ENCODE results near the gene IGF2BP3. TPM values are rescaled to one million over a fixed set of nuclear protein-coding genes. Genes with fewer than 3 reads are reported as not detected.
A peak's percentile ranks its signal among the peaks of the same experiment; 100 is the strongest.
"Not testable (repeated sequence)": the region's sequence is repeated elsewhere in the genome, so short reads cannot be mapped to it uniquely, and the experiment has no call there.

The IGF2BP3 gene
- total and polyA plus RNA-seq, 12 donors = 0.03 to 67.4 (median 0.68) TPM; not detected in 3

DNA sequence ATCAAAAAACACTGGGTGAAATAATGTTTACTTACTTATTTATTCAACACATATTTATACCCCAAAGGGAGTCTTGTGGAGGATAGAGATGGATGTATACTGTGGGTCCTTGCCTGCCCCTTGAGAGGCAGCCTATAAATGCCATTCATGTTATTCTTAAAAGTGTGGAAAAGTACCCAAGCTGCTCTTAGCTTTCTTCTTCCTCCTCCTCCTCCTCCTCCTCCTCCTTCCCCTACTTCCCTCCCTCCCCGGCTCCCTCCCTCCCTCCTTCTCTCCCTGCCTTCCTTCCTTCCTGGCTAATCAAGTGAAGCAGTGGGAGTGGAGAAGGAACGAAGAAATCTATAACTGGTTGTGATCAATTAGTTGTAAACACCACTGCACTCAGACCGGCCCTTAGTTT is 21.2 kb upstream of the IGF2BP3 start:
- Histone ChIP-seq H3K4me1 (replicated peaks in 1 of 2) (no peaks in the 10 kb centered on the region), H3K36me3 (replicated peaks in 1 of 2) (no peaks in the 10 kb centered on the region), H3K9me3 (replicated peaks in 1 of 3) (no peaks in the 10 kb centered on the region), H3K4me3 (no peak overlapping the region), H3K27ac (no peak overlapping the region), H3K27me3 (no peaks in the 10 kb centered on the region)
- intact Hi-C loops (cut with DNase I) = no loop called here
- DNase-seq = peak in 1 of 7 donors; percentile 30
- 50 to 71% (median 54%) methylated on average over 3 of the region's 3 CpGs for WGBS, 4 donors
- TF ChIP-seq POLR2A (IDR thresholded peaks at IDR 0.05) = no peak
- TF ChIP-seq, protein P1, sequence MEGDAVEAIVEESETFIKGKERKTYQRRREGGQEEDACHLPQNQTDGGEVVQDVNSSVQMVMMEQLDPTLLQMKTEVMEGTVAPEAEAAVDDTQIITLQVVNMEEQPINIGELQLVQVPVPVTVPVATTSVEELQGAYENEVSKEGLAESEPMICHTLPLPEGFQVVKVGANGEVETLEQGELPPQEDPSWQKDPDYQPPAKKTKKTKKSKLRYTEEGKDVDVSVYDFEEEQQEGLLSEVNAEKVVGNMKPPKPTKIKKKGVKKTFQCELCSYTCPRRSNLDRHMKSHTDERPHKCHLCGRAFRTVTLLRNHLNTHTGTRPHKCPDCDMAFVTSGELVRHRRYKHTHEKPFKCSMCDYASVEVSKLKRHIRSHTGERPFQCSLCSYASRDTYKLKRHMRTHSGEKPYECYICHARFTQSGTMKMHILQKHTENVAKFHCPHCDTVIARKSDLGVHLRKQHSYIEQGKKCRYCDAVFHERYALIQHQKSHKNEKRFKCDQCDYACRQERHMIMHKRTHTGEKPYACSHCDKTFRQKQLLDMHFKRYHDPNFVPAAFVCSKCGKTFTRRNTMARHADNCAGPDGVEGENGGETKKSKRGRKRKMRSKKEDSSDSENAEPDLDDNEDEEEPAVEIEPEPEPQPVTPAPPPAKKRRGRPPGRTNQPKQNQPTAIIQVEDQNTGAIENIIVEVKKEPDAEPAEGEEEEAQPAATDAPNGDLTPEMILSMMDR (IDR thresholded peaks at IDR 0.05) = no peak

DNA sequence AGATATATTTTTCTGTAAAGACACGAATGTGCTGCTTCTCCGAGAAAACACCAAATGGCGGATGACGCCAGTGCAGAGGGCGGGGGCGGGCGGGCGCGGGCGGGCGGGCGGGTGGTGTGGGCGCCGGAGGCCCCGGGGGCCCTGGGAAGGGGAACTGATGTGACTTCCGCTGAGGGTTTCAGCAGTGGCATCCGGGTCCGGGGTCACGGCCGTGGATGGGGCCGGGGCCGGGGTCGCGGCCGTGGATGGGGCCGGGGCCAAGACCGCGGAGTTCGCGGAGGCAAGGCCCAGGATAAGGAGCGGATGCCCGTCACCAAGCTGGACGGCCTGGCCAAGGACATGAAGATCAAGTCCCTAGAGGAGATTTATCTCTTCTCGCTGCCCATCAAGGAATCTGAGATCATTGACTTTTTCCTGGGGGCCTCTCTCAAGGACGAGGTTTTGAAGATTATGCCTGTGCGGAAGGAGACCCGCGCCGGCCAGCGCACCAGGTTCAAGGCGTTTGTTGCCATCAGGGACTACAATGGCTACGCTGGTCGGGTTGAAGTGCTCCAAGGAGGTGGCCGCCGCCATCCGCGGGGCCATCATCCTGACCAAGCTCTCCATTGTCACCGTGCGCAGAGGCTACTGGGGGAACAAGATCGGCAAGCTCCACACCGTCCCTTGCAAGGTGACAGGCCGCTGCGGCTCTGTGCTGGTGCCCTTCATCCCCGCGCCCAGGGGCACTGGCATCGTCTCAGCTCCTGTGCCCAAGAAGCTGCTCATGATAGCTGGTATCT is 20.3 kb upstream of the IGF2BP3 start:
- H3K27ac ChIP-seq = peak overlapping the region in 3 of 5 donors; percentile 60 to 70 (median 60)
- no peaks in the 10 kb centered on the region for H3K9me3 ChIP-seq (replicated peaks in 1 of 3)
- no peaks in the 10 kb centered on the region for H3K27me3 ChIP-seq
- H3K36me3 ChIP-seq (replicated peaks in 1 of 2) = no peaks in the 10 kb centered on the region
- H3K4me3 ChIP-seq = peak overlapping the region in 2 of 4 donors; percentile 62 to 63
- DNase-seq = peak; percentile 57 to 76 (median 61)
- TF ChIP-seq, protein P1 (IDR thresholded peaks at IDR 0.05) = no peak
- no peak for TF ChIP-seq POLR2A (IDR thresholded peaks at IDR 0.05)
- 20 to 30% (median 27%) methylated on average over 6 to 56 of the region's 56 CpGs for WGBS, 4 donors
- intact Hi-C loops (cut with DNase I) = no loop called here
- no peaks in the 10 kb centered on the region for H3K4me1 ChIP-seq (replicated peaks in 1 of 2)

DNA sequence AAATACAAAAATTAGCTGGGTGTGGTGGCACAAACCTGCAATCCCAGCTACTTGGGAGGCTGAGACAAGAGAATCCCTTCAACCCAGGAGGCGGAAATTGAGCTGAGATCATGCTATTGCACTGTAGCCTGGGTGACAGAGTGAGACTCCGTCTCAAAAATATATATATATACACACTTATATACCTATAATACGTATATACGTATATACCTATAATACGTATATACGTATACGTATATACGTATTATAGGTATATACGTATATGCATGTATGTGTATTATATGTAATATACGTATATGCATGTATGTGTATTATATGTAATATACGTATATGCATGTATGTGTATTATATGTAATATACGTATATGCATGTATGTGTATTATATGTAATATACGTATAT is 18.4 kb upstream of the IGF2BP3 start:
- H3K27ac ChIP-seq; H3K9me3 ChIP-seq (replicated peaks in 1 of 3); H3K36me3 ChIP-seq (replicated peaks in 1 of 2); DNase-seq; H3K4me1 ChIP-seq (replicated peaks in 1 of 2); intact Hi-C loops (cut with DNase I); H3K4me3 ChIP-seq; H3K27me3 ChIP-seq: not testable (repeated sequence)
- 91 to 96% (median 94%) methylated on average over 13 of the region's 13 CpGs for WGBS, 4 donors

DNA sequence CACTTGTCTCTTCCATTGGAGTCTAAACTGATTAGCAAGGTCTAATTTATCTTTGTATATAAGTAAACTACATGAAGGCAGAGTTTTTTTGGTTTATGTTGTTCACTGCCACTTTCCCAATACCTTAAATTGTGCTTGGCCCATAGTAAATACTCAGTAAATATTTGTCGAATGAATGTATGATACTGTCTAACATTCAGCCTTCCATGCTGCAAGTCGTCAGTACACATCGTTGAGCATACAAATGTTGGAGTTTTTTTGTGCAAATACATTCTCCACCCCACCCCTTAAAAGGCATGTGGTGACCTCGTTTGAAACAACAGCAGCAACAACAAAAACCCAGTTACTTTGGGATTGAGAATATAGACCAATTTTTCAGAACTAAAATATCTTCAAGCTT is 17.4 kb upstream of the IGF2BP3 start:
- TF ChIP-seq POLR2A (IDR thresholded peaks at IDR 0.05) = no peak
- TF ChIP-seq, protein P1 (IDR thresholded peaks at IDR 0.05) = no peak
- H3K27me3 ChIP-seq = peaks cover 2% of the 10 kb centered on the region
- WGBS, 4 donors = 52 to 64% (median 62%) methylated on average over 4 of the region's 4 CpGs
- H3K4me3 ChIP-seq = no peak overlapping the region
- intact Hi-C loops (cut with DNase I) = no loop called here
- no peak for DNase-seq
- no peaks in the 10 kb centered on the region for H3K4me1 ChIP-seq (replicated peaks in 1 of 2)
- no peaks in the 10 kb centered on the region for H3K36me3 ChIP-seq (replicated peaks in 1 of 2)
- no peaks in the 10 kb centered on the region for H3K9me3 ChIP-seq (replicated peaks in 1 of 3)
- no peak overlapping the region for H3K27ac ChIP-seq
